ENCODE results near the gene RBM20. TPM values are rescaled to one million over a fixed set of nuclear protein-coding genes. Genes with fewer than 3 reads are reported as not detected.

The RBM20 gene
- polyA plus RNA-seq, 3 donors from 2014 or later: not detected

DNA sequence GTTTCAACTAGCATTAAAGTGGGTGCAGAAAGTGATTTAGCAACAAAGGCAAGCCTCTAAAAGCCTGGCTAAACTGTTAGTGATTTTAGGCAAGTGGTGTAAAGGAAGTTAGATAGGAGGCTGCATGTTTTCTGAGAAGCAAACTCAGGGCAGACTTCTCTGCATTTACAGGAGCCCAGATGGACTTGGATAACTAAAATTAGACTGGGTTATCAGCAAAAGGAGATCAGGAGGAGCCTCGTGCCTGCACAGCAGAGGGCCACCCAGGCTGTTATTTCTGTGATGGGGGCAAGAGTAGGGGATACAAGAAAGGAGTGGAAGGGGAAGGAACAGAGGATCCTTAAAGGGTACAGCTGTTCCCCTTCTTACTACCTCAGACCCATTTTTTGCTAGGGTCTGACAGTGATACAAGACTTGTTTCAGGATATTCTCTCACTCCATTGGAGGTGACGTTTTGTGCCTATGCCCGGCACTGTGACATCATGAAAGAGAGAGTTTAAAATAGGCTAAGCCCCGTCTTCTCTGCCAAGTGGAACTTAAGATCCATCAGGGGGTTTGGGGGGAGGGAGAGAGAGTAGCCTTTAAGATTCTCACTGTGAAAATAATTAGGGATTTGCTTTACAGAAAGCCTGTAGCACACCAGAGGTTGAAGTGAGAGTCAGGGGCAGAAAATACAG lies 178.0 kb downstream of the RBM20 start:
- H3K36me3 Mint-ChIP-seq: no peaks in the 10 kb centered on the region
- peaks cover 0 to under 1% of the 10 kb centered on the region in 2 donors for H3K4me1 Mint-ChIP-seq
- H3K27me3 Mint-ChIP-seq (ENCODE audit: low read depth in 3 of 3): peaks cover 0 to 3% (median 0%) of the 10 kb centered on the region in 3 donors
- H3K9me3 Mint-ChIP-seq: no peaks in the 10 kb centered on the region
- H3K4me3 Mint-ChIP-seq: no peak overlapping the region
- peak overlapping the region in 1 of 6 donors; percentile 4 for H3K27ac Mint-ChIP-seq
- DNase-seq: no peak

DNA sequence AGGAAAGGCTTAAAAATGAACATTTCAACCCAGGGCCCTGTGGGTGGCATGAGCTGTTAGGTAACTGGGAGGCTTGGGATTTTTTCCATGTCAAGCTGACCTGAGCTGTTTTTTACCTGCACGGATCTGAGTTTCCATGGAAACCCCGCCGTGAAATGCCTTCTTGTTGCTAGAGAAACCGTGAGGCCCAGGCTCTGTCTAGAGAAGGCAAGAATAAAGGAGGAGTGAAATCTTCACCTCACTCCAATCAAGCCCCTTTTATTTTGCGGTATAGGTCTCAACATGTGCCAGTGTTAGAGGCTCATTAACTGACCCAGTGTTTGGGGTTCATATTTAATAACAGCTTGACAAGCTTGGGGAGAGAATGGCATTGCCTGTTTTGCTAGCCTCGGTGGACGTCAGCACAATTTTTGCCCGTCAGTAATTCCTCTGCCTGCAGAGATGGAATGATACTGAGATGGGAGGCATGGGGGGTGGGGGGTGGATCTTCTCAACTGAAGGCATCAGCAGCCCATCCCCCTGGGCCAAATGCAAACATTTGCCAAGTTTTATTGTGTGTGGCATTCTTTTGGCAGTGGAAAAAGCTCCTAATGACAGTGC lies 178.7 kb downstream of the RBM20 start:
- H3K4me3 Mint-ChIP-seq: no peak overlapping the region
- H3K9me3 Mint-ChIP-seq: no peaks in the 10 kb centered on the region
- no peak for DNase-seq
- no peak overlapping the region for H3K27ac Mint-ChIP-seq
- H3K4me1 Mint-ChIP-seq: no peaks in the 10 kb centered on the region
- H3K27me3 Mint-ChIP-seq (ENCODE audit: low read depth in 3 of 3): peaks cover 0 to 3% (median 3%) of the 10 kb centered on the region in 3 donors
- H3K36me3 Mint-ChIP-seq: no peaks in the 10 kb centered on the region

DNA sequence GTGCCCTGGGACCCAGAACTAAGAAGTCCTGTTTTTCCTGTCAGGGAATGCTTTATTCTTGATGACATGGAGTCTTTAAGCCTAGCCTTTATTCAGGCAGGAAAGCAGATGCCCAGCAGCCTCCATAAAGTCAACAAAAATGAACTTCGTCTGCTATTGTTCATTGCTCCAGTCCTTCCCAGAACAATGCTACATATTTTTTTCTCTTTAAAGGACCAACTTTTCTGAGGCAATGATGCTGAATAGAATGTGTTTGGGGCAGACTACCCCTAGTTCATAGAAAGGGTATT lies 180.0 kb downstream of the RBM20 start:
- no peak overlapping the region for H3K4me3 Mint-ChIP-seq
- no peaks in the 10 kb centered on the region for H3K36me3 Mint-ChIP-seq
- peaks cover 0 to 3% (median 3%) of the 10 kb centered on the region in 3 donors for H3K27me3 Mint-ChIP-seq (ENCODE audit: low read depth in 3 of 3)
- no peak for DNase-seq
- no peaks in the 10 kb centered on the region for H3K9me3 Mint-ChIP-seq
- no peaks in the 10 kb centered on the region for H3K4me1 Mint-ChIP-seq
- H3K27ac Mint-ChIP-seq: no peak overlapping the region

DNA sequence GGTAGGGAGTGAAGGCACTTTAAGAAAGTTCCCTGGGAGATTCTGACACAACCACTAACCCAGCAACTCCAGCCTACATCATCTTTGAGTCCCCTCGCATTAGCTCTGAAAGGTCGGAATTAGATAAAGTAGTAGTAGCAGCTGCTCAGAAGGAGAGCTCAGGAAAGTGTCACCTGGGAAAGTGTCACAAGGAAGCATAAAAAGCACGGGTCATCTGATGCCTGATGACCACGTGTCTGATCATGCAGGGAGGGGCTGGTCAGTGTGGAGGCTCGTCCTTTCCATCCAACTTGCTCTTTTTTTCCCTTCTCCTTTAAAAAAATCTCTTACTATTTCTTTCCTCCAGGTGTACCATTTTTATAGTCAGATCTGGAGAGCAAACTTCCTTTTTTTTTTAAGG lies 180.5 kb downstream of the RBM20 start:
- DNase-seq: no peak
- no peak overlapping the region for H3K4me3 Mint-ChIP-seq
- no peaks in the 10 kb centered on the region for H3K9me3 Mint-ChIP-seq
- H3K4me1 Mint-ChIP-seq: no peaks in the 10 kb centered on the region
- H3K36me3 Mint-ChIP-seq: no peaks in the 10 kb centered on the region
- peaks cover 0 to 3% (median 3%) of the 10 kb centered on the region in 3 donors for H3K27me3 Mint-ChIP-seq (ENCODE audit: low read depth in 3 of 3)
- peak overlapping the region in 1 of 6 donors; percentile 45 for H3K27ac Mint-ChIP-seq

DNA sequence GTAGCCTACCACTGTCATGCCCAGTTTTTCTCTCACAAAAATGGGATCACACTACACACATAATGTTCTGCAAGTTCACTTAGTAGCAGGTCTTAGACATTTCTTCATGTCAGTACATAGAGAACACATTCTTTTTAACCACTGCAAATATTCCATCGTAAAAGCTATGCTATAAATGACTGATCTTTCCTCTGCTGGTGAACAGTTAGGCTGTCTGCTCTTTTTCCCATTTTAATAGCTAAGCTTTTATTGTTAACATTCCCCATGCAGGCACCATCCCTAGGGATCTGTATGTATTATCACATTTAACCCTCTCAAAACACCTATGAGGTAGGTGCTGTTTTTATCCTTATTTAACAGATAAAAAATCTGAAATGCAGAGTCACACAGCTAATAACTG lies 181.4 kb downstream of the RBM20 start:
- Mint-ChIP-seq H3K27ac (no peak overlapping the region), H3K27me3 (ENCODE audit: low read depth in 3 of 3) (peaks cover 0 to 7% (median 3%) of the 10 kb centered on the region in 3 donors), H3K4me1 (no peaks in the 10 kb centered on the region), H3K9me3 (no peaks in the 10 kb centered on the region), H3K36me3 (no peaks in the 10 kb centered on the region), H3K4me3 (no peak overlapping the region)
- DNase-seq: no peak

DNA sequence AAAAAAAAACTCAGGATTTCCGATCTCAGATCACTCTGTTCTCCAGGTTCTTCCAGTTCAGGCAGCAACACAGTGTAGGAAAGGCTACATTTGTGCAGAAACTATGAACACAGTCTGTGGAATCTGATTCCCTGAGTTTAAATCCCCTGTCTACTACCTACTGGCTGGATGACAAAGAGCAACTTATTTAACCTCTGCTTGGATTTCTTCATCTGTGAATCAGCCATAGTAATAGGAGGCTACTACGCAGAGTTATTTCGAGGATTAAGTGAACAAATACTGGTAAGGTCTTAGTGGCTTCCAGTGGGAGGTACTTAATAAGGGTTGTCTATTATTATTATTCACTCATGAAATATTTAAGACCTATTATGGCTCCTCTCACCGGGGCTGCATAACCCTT lies 183.3 kb downstream of the RBM20 start:
- H3K27ac Mint-ChIP-seq: no peak overlapping the region
- peaks cover 0 to 7% (median 3%) of the 10 kb centered on the region in 3 donors for H3K27me3 Mint-ChIP-seq (ENCODE audit: low read depth in 3 of 3)
- H3K4me3 Mint-ChIP-seq: no peak overlapping the region

DNA sequence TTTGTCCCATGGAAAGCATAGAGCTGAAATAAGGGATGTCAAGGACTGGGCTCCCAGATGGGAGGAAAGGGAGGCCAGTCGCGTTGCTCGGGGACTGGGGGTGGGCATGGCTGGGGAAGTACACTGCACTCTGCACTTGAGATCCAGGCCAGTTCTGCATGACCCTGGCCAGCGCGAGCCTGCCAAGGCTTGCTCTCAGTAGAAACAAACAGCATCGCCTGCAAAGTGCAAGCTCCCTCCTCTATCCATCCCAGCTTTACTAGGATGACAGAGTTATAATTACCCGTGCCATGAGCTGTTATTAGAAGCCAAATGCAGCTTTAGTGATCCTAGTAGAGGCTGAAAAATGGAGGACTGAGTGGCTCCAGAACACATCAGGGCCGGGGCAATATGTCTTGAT lies 183.7 kb downstream of the RBM20 start:
- Mint-ChIP-seq H3K36me3 (no peaks in the 10 kb centered on the region), H3K27ac (no peak overlapping the region), H3K4me3 (no peak overlapping the region), H3K27me3 (ENCODE audit: low read depth in 3 of 3) (peaks cover 0 to 7% (median 3%) of the 10 kb centered on the region in 3 donors), H3K9me3 (no peaks in the 10 kb centered on the region), H3K4me1 (no peaks in the 10 kb centered on the region)
- no peak for DNase-seq

More for the DNA sequence above, 183.3 kb downstream of the RBM20 start:
- no peaks in the 10 kb centered on the region for H3K36me3 Mint-ChIP-seq
- no peaks in the 10 kb centered on the region for H3K9me3 Mint-ChIP-seq
- no peaks in the 10 kb centered on the region for H3K4me1 Mint-ChIP-seq
- no peak for DNase-seq

DNA sequence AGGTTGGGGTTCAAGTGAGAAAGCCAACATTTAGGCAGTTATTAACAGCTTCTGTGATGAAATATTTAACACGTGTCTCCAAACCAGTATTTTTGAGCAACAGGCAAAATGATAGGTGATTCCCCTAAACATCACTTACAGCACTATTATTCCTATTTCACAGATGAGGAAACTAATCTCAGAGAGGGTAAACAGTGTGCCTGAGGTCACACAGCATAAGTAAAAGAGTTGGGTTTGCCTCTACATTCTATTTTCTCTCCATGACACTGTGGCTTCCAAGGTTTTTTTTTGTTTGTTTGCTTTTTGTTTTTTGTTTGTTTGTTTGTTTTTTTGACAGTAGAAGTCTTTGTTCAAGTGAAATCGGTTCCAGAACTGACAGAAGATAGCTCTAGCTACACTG lies 184.4 kb downstream of the RBM20 start:
- Mint-ChIP-seq H3K36me3 (no peaks in the 10 kb centered on the region), H3K4me3 (no peak overlapping the region), H3K4me1 (no peaks in the 10 kb centered on the region), H3K27ac (no peak overlapping the region), H3K27me3 (ENCODE audit: low read depth in 3 of 3) (peaks cover 0 to 7% (median 3%) of the 10 kb centered on the region in 3 donors), H3K9me3 (no peaks in the 10 kb centered on the region)
- no peak for DNase-seq

DNA sequence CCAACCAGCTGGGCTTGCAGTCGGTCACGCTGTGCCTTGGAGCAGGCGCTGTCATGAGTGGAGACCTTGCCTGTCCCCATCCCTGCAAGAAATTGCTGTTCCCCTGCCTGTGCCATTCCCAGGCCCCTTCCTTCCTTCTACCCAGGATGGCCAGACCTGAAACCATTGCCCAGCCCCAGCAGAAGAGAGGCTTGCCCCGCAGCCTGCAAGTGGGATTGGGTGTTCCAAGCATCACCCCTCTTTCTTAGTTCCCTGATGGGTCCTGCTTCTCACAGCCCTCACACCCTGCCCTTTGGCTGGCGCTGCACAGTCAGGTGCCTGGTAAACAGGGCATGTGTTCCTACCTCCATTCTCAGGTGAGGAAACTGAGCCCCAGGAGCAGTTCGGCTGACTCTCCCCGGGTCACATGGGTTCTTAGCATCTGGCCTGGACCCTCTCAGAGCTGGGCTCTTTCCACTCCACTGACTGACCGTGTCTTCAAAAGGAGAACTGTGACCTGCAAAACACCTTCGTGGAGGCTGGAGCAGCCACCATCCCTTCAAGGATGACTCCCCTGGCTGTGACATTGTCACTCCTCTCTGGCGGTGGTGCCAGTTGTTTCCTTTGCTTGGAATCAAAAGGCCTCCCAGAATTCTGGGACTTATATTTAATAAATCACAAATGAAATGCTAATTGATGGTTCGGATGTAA lies 185.7 kb downstream of the RBM20 start:
- H3K4me1 Mint-ChIP-seq: peaks cover 4% of the 10 kb centered on the region in 2 donors
- peaks cover 0 to 7% (median 5%) of the 10 kb centered on the region in 3 donors for H3K27me3 Mint-ChIP-seq (ENCODE audit: low read depth in 3 of 3)
- no peak for DNase-seq
- H3K9me3 Mint-ChIP-seq: no peaks in the 10 kb centered on the region
- H3K27ac Mint-ChIP-seq: no peak overlapping the region
- H3K4me3 Mint-ChIP-seq: no peak overlapping the region
- H3K36me3 Mint-ChIP-seq: no peaks in the 10 kb centered on the region

DNA sequence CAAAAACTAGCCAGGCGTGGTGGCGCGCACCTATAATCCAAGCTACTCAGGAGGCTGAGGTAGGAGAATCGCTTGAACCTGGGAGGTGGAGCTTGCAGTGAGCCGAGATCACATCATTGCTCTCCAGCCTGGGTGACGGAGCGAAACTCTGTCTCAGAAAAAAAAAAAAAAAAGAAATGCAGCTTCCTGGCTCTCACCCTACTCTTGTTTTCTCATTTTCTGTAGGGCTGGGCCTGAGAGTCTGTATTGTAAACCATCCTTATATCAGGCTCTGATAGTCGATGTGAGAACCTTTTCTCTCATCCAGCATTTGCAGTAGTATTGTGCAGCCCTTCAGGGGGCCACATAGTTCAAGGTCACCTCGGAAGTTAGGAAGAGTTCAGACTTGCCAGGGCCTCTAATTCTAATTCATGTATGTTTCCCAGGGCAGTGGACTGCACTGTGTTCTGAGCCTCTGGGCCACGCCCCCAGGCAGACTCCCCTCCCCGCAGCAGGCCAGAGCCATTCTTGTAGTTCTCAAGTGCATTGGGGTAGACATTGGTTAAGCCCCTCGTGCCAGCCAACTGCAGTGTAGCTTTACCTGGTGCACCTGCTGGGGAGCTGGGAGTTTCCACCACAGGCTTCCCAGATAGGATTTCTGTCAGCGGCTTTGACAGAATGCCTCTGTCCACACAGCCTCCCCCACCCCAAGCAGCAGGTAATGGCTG lies 189.3 kb downstream of the RBM20 start:
- H3K4me1 Mint-ChIP-seq: peaks cover 5 to 6% of the 10 kb centered on the region in 2 donors
- no peak overlapping the region for H3K27ac Mint-ChIP-seq
- H3K36me3 Mint-ChIP-seq: no peaks in the 10 kb centered on the region
- H3K27me3 Mint-ChIP-seq (ENCODE audit: low read depth in 3 of 3): peaks cover 2 to 4% (median 2%) of the 10 kb centered on the region in 3 donors
- no peak for DNase-seq
- no peaks in the 10 kb centered on the region for H3K9me3 Mint-ChIP-seq
- H3K4me3 Mint-ChIP-seq: no peak overlapping the region

DNA sequence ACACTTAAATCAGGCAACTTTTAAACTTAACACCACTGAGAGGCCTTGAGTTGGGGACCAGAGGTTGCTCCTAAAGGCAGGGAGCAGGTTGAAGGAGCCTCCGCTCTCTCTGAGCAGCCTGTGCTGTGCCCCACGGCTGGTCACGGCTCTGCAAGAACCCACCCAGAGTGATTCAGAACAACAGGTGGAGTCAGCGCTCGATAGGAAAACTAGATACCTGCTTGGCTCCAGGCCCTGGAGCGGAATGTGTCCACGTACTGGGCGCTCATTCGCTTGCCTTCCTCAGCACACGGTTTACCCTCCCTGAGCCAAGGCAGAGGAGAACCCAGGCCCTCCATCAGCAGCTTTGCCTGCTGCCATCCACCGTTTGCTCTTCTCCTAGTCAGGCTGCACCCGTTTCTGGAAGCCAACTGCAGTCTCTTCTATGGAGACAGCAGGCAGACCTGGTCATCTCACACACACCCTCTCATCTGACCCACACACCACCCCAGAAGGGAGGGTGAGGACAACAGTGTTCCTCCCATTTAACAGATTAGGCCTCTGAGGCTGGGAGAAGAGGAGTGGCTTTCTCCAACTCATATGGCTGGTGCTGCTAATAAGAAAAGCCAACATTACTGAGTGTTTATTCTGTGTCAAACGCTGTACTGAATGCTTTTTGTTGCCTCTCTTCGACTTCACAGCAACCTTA lies 189.9 kb downstream of the RBM20 start:
- Mint-ChIP-seq H3K4me1 (peaks cover 5 to 6% of the 10 kb centered on the region in 2 donors), H3K27me3 (ENCODE audit: low read depth in 3 of 3) (peaks cover 2 to 4% (median 3%) of the 10 kb centered on the region in 3 donors), H3K4me3 (no peak overlapping the region), H3K9me3 (no peaks in the 10 kb centered on the region), H3K27ac (peak overlapping the region in 1 of 6 donors; percentile 43), H3K36me3 (no peaks in the 10 kb centered on the region)
- DNase-seq: no peak

DNA sequence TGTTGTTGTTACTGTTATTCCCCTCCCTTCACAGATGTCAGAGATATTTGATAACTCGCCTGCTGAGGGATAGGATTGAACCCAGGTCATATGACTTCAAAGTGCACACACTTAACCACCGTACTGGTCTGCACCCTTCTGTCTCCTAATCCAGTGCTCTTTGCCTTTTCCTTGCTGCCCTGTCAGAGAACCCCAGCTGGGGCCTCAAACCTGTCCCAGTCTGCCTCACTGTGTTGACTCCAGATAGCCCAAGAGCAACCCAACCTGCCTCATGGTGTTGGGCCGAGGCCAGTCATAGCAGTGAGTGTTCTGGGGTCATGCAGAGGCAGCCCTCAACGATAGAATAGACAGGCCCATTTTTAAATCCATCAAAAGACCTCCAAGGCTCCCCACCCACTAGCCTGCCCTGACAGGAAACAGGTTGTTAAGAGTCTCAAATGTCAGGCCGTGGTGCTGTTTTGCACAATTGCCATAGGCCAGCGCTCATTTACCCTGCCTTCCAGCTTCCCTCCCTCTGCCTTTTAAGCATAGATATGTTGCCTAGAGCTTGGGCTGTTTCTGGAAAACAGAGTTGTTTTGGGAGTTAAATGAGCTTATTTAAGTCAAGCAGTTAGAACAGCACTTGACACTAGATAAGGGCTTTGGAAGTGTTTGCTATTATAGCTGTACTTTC lies 190.6 kb downstream of the RBM20 start:
- H3K4me3 Mint-ChIP-seq: no peak overlapping the region
- H3K27ac Mint-ChIP-seq: peak overlapping the region in 3 of 6 donors; percentile 35 to 54 (median 43)
- H3K27me3 Mint-ChIP-seq (ENCODE audit: low read depth in 3 of 3): peaks cover 2 to 5% (median 4%) of the 10 kb centered on the region in 3 donors
- peaks cover 5 to 6% of the 10 kb centered on the region in 2 donors for H3K4me1 Mint-ChIP-seq
- DNase-seq: no peak
- no peaks in the 10 kb centered on the region for H3K36me3 Mint-ChIP-seq
- H3K9me3 Mint-ChIP-seq: no peaks in the 10 kb centered on the region

DNA sequence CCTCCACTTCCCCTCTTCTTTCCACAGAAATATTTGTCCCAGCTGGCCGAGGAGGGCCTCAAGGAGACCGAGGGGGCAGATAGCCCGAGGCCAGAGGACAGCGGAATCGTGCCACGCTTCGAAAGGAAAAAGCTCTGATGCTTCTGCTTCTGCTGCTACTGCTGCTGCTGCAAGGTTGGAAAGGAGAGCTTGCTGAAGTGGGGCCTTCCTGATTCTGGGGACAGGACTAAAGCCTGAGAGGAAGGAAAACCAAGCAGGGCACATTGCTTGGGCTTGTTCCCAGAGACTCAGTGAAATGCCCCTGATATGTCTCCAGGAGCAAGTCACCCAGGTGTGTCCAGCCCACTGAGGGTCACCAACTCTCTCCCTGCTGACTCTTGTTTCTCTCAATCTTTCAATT lies 191.7 kb downstream of the RBM20 start:
- H3K36me3 Mint-ChIP-seq: no peaks in the 10 kb centered on the region
- H3K4me1 Mint-ChIP-seq: peaks cover 5 to 6% of the 10 kb centered on the region in 2 donors
- no peak for DNase-seq
- no peaks in the 10 kb centered on the region for H3K9me3 Mint-ChIP-seq
- H3K27me3 Mint-ChIP-seq (ENCODE audit: low read depth in 3 of 3): peaks cover 0 to 5% (median 2%) of the 10 kb centered on the region in 3 donors
- no peak overlapping the region for H3K4me3 Mint-ChIP-seq
- H3K27ac Mint-ChIP-seq: no peak overlapping the region

Data from immature natural killer cell (primary cell).